GM10847 (cell line): ENCODE results near the gene SHANK3.

Experiments used
- POLR2A ChIP-seq: IDR thresholded peaks from 2 replicates; pipeline ENCODE4 v1.6.1; 2011; ENCODE audit not compliant: insufficient read length; ENCODE audit errors: extremely low read depth

The SHANK3 gene

GRCh38 chr22:50688448-50688847 lies 15.8 kb downstream of the SHANK3 start:
- no peak for TF ChIP-seq POLR2A

GRCh38 chr22:50691521-50691920 lies 18.9 kb downstream of the SHANK3 start:
- TF ChIP-seq POLR2A = no peak

- TF ChIP-seq POLR2A = no peak
These were observed 20.8 kb downstream of the SHANK3 start for GRCh38 chr22:50693462-50693861.

GRCh38 chr22:50694099-50694605 lies 21.5 kb downstream of the SHANK3 start:
- TF ChIP-seq POLR2A = no peak

- no peak for TF ChIP-seq POLR2A
These were observed 22.3 kb downstream of the SHANK3 start for GRCh38 chr22:50694766-50695420.

- TF ChIP-seq POLR2A = no peak
These were observed 23.0 kb downstream of the SHANK3 start for GRCh38 chr22:50695421-50696250.

GRCh38 chr22:50696251-50696798 lies 23.7 kb downstream of the SHANK3 start:
- no peak for TF ChIP-seq POLR2A

- no peak for TF ChIP-seq POLR2A
These were observed 24.4 kb downstream of the SHANK3 start for GRCh38 chr22:50696799-50697561.

- no peak for TF ChIP-seq POLR2A
These were observed 25.3 kb downstream of the SHANK3 start for GRCh38 chr22:50697667-50698506.

- TF ChIP-seq POLR2A = no peak
These were observed 25.9 kb downstream of the SHANK3 start for GRCh38 chr22:50698546-50698945.

GRCh38 chr22:50699001-50699755 lies 26.6 kb downstream of the SHANK3 start:
- no peak for TF ChIP-seq POLR2A

- TF ChIP-seq POLR2A = no peak
These were observed 27.2 kb downstream of the SHANK3 start for GRCh38 chr22:50699756-50700386.

- no peak for TF ChIP-seq POLR2A
These were observed 27.9 kb downstream of the SHANK3 start for GRCh38 chr22:50700387-50701075.
